Stimulated activated CD4-positive, alpha-beta T cell treated with anti-CD3 and anti-CD28 coated beads, TNF-alpha, amount 100 ng/mL, for 48 hours (primary cell): ENCODE measurements around the gene DAZAP2.

Source experiments
- DNase-seq, 3 donors: peaks; one replicate each; pipeline ENCODE4 v3.0.0-alpha.2; 2020; ENCODE audit warnings: low read depth in 3 of 3

The DAZAP2 gene

GRCh38 chr12:51238510-51239334 is at the start of gene DAZAP2:
Gene DAZAP2, plus strand, starts transcription at chr12:51238826. Its CDS starts 82 bp downstream, at chr12:51238908.
- DNase-seq = peak; percentile 86 to 96 (median 93)

- DNase-seq = no peak
Measured at GRCh38 chr12:51189790-51190355, 48.8 kb upstream of the DAZAP2 start.

GRCh38 chr12:51190820-51191219 is 47.8 kb upstream of the DAZAP2 start:
- DNase-seq = no peak

- no peak for DNase-seq
Measured at GRCh38 chr12:51191516-51192283, 46.9 kb upstream of the DAZAP2 start.

GRCh38 chr12:51192284-51192671 is 46.3 kb upstream of the DAZAP2 start:
- no peak for DNase-seq

GRCh38 chr12:51195841-51196240 is 42.8 kb upstream of the DAZAP2 start:
- no peak for DNase-seq

GRCh38 chr12:51196547-51196946 is 42.1 kb upstream of the DAZAP2 start:
- DNase-seq = no peak

- DNase-seq = no peak
Measured at GRCh38 chr12:51197736-51198567, 40.7 kb upstream of the DAZAP2 start.

- DNase-seq = no peak
Measured at GRCh38 chr12:51198568-51199365, 39.9 kb upstream of the DAZAP2 start.

GRCh38 chr12:51199366-51199945 is 39.2 kb upstream of the DAZAP2 start:
- DNase-seq = no peak

- DNase-seq = no peak
Measured at GRCh38 chr12:51200156-51200555, 38.5 kb upstream of the DAZAP2 start.

GRCh38 chr12:51200806-51201205 is 37.8 kb upstream of the DAZAP2 start:
- no peak for DNase-seq

- no peak for DNase-seq
Measured at GRCh38 chr12:51202718-51203117, 35.9 kb upstream of the DAZAP2 start.

GRCh38 chr12:51205350-51205749 is 33.3 kb upstream of the DAZAP2 start:
- DNase-seq = no peak

GRCh38 chr12:51208016-51208660 is 30.5 kb upstream of the DAZAP2 start:
- no peak for DNase-seq

- no peak for DNase-seq
Measured at GRCh38 chr12:51209259-51209658, 29.4 kb upstream of the DAZAP2 start.

GRCh38 chr12:51210690-51211395 is 27.8 kb upstream of the DAZAP2 start:
- DNase-seq = no peak

- no peak for DNase-seq
Measured at GRCh38 chr12:51214895-51215294, 23.7 kb upstream of the DAZAP2 start.

GRCh38 chr12:51216642-51217041 is 22.0 kb upstream of the DAZAP2 start:
- no peak for DNase-seq
